ENCODE data around the gene AQP1.

DNA sequence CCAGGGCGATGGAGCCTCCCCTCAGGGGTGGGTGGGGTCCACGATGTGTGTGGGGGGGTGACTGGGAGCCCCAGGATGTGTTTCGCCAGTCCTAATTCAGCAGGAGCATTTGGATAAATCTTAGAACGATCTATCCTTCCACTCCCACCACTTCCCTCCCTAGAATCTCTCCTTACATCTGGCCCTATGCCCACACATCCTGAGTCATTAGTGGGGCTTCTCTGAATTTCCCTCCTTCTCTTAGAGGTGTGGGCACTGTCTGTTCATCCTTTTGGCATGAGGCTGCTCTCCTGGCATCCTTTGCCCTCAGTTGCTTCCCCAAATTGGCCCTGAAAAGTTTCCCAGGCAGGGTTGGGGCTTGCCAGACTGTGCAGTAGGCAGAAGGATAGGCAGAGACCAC is 53.7 kb downstream of the AQP1 start:
- TF ChIP-seq, protein P1, sequence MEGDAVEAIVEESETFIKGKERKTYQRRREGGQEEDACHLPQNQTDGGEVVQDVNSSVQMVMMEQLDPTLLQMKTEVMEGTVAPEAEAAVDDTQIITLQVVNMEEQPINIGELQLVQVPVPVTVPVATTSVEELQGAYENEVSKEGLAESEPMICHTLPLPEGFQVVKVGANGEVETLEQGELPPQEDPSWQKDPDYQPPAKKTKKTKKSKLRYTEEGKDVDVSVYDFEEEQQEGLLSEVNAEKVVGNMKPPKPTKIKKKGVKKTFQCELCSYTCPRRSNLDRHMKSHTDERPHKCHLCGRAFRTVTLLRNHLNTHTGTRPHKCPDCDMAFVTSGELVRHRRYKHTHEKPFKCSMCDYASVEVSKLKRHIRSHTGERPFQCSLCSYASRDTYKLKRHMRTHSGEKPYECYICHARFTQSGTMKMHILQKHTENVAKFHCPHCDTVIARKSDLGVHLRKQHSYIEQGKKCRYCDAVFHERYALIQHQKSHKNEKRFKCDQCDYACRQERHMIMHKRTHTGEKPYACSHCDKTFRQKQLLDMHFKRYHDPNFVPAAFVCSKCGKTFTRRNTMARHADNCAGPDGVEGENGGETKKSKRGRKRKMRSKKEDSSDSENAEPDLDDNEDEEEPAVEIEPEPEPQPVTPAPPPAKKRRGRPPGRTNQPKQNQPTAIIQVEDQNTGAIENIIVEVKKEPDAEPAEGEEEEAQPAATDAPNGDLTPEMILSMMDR (IDR thresholded peaks at IDR 0.05) = no peak
- no peak for TF ChIP-seq POLR2A (IDR thresholded peaks at IDR 0.05)
- TF ChIP-seq POLR2AphosphoS5 (IDR thresholded peaks at IDR 0.05; ENCODE audit: insufficient read depth in 1 of 2, low read depth in 1 of 2) = no peak
